DMS53 treated with DMSO at 0.1 percent for 48 hours (cell line): ENCODE data around the gene PARP11.

ENCODE experiments used
- DNase-seq: peaks from one replicate; lab custom pipeline; 2025; ENCODE audit not compliant: unreplicated experiment; lab: John Stamatoyannopoulos, UW

Gene PARP11

DNA sequence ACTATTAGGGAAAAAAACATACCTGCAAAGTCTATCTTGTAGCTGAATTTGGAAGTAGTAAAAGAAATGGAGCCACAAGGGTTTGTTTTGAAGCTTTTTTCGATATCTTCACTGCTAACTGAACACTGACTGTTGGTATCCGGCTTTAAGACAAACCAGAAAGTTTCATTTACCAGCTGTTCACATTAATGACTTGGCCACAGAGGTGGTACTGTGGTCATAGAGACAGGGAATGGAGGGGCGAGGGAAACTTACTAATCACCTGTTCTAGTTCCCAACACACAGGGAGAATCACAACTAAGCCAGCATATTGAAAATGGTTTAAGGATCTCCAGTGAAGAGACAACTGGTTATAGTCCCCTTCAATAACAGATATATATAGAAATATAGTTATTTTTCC, 44.3 kb downstream of the PARP11 start:
- no peak for DNase-seq

DNA sequence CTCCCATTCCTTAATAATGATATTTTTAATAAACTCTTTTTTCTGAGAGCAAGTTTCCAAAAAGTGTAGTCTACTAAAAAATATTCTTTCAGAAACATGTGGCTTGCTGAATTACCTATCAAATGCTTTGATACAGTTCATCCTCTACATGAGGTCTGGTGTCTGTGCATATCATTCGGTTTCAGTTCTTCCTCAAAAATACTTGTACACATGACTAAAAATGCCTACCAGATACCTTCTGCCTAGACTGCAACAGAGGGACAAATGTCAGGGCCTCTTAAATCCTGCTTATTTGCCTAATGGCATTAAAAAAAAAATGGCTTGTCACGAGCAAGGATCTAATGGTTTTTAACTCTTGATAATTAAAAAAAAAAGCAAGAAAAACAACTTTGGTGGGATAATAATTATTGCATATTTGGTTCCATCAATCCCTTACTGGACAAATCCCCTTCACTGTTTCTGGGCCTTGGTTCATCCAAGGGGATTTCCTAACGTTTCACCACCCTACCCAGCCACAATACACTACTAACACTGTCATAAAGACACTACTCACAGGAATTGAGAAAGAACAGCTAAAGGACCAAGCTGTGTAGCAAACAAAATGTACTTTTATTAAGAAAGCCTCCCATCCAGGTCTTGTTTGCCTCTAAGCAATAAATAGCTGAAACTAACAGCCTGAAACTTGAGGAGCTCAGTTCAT, 45.7 kb downstream of the PARP11 start:
- no peak for DNase-seq

DNA sequence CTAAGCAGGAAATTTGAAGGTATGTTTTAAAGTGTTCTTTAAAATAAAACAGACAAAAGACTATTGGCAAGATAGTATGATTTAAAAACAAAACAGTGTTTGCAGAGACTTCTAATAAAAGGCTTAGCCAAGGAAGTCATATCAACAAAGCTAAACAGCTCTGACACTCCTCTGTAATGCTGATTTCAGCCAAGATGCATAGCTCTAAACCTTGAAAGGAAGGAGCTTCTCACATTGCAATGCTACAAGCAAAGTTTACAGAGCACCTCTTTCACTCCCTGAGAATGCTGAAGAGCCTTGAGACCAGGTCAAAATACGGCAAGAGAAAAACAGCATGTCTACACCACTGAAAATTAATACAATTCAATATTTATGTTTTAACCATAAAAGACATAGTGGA, 51.8 kb downstream of the PARP11 start:
- no peak for DNase-seq

DNA sequence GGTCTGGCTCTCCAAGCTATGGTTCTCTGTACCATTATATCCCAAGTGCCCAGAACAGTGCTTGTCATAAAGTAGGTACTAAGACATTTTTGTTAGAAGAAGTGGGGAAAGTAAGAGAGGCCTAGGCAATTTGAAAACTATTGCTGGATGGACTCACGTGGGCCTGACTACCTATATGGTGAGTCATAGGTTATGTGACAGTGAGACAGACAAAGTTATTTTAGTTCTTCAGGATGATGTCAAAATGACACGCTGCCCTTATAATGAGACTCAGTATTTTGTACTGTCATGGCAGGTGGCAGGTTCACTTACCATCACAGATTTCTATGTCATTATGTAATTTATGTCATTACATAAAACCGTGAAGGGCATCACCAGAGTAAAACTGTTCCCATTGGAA, 53.1 kb downstream of the PARP11 start:
- DNase-seq: peak; percentile 88

DNA sequence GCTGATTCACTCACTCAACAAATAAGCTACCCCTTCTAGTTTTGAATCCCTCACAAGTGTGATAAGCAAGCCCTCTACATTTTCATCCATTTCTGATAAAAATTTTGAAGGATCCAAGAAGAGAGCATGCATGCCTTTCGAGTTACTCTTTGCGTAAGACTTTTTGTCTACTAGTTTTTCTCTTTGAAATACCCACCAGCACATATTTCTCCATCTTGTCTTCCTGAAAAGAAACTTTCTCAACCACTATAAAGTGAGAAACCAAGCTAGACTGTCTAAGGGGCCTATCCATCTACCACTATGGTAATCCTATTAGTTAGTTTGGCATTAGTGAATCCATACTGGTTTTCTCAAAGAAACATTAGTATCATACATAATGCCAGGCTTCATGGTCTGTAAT, 56.9 kb downstream of the PARP11 start:
- no peak for DNase-seq

DNA sequence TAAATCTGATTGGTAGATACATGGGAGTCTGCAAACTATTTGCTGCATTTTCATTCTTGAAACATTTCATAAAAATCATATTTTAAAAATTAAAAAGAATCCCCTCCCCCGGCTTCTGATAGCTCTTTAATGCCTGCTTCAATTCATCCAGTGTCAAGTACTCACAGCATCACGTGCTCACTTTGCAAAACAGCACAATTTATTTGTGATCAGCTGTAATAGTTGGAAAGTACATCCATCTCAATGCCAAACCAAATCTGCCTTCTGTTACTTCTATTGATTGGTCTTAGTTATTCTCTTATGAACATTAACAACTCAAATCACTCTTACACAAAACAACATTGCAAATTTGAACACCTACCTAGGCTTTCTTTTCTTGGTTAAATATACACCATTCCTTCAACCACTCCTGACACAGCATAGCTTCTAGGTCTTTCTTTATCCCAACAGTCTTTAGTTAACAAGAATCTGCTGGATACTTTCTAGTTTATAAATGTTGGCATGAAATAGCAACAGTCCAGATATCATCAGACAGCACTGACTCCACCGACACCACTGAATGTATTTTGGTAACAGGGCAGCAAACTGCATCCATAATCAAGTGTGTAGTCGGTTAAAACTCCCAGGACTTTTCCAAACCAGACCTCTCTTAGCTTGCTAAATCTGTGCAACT, 58.0 kb downstream of the PARP11 start:
- DNase-seq: no peak

DNA sequence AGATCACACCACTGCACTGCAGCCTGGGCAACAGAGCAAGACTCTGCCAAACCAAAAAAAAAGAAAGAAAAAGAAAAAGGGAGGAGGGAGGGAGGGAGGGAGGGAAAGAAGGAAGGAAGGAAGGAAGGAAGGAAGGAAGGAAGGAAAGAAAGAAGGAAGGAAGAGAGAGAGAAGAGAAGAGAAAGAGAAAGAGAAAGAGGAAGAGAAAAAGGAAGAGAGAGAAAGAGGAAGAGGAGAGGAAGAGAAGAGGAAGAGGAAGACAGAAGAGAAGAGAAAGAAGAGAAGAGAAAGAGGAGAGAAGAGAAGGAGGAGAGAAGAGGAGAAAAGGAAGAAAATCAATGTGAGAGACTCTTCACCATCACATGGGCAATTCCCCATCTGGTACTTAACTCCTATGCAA, 62.7 kb downstream of the PARP11 start:
- no peak for DNase-seq

DNA sequence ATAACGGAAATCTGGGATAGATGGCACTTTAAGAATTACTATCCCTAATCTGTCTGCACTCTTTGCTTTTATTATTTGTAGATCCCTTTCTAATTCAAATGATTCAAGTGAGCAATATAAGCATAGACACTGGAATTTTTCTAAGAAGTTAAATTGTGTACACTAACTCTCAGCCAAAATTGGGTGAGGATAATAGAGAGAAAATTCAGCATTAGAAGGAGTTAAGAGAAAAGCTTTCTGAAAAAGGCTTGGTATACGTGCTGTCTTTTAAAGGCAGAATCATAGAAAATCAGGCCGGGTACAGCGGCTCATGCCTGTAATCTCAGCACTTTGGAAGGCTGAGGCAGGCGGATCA, 63.2 kb downstream of the PARP11 start:
- no peak for DNase-seq

DNA sequence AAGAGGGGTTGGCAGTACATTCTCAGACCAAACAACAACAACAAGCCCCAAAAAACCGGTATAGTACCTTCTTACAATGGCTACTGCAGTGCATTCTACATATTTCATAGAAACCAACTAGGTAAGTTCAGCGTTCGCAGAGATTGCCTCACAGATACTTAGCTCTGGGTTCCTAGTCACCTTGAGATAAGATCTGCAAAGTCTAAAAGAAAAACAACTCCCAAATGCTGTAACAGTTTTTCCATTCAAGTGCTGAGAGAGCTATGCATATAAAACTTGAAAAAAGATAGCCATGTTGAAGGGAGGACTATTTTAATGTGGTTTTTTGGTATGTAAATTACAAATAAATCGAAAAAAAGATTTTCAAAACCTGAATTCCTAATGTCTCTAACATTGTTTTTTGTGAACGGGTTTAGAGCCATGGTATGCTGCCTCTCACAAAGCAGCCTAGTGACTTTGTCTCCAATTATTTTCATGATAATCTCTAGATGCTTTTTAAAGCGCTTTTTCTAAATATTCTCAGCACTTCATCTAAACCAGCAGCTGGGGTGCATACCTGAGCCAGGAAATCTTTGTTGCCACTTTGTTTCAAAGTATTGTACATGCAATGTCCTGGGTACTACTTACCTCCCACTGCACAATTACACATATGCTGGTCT, 63.7 kb downstream of the PARP11 start:
- no peak for DNase-seq

DNA sequence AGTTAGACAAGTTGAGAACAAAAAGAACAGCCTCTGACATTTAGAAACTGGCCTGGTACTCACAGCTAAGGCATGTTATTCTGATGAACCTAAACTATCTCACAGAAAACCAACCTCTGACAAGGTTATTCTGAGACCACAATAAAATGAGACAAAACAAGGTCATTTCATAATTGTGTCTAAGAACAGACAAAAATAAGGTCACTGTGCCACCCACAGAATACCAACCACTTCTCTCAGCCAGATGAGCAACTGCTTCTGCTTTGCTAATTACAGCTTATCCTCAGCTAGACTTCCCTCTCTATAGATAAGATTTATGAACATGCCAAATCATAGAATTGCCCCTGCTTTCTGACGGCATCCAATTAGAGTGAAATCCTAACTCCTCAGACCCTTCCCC, 68.1 kb downstream of the PARP11 start:
- no peak for DNase-seq

DNA sequence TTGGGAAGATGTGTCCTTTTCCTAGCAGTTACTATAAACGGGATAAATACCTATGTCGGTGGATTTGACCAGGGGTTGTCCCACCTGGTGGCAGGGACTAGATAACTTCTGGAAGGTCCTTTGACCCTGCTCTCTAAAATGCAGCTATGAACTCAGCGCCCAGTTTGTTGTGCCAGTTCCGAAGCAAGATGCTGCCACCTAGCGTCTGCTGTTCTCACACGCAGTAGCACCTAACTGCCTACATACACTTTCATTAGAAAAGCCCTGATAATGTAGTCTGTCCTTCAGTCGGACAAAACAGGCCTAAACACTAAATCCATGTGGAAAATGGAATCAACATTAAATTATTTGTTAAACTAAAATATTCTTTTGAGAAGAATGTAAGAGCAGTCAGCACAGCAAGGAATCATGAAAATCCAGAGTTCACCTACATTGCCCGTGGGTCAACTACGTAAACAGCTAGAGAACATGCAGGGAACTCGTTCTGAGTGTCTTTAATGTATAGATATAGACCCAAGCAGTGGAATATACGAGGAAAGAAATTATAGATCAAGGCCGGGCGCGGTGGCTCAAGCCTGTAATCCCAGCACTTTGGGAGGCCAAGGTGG, 69.2 kb downstream of the PARP11 start:
- DNase-seq: peak; percentile 100

DNA sequence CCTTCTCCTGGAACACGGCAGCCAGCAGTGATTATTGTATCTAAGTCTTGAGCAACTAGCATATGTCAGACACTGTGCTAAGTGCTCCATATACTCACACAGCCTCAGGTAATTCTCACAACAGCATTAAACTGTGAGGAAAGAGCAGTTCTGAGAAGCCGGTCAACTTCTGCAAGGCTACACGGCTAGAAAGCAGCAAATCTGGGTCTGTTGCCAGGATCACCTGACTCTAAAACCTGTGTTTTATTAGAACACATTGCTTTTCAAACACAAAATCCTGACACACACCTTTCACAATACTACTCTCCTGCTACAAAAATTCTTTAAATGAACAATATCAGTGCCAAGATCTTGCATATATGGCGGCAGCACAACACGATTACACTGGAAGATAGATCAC, 70.5 kb downstream of the PARP11 start:
- no peak for DNase-seq

DNA sequence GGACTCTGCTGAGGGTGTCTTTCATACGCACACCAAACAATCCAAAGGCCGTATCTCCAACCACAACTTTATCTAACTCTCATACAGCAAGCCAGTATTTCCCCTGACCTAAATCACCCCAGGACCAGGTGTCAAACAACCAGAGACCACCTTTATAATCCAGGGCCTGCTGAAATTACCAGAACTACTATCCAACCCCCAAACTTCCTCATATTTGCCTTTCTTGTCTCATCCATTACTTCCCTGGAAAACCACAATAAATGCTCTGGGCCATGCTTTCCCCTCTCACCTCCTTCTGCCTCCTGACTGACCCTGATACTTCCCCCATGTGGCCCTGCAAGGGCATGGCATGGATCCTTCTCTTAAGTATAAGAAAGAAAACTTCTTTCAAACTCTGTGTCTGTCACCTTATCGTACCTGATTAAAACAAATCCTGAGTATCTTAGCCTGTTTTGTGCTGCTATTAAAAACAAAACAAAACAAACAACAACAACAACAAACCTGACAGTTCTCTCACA, 75.6 kb downstream of the PARP11 start:
- DNase-seq: no peak

DNA sequence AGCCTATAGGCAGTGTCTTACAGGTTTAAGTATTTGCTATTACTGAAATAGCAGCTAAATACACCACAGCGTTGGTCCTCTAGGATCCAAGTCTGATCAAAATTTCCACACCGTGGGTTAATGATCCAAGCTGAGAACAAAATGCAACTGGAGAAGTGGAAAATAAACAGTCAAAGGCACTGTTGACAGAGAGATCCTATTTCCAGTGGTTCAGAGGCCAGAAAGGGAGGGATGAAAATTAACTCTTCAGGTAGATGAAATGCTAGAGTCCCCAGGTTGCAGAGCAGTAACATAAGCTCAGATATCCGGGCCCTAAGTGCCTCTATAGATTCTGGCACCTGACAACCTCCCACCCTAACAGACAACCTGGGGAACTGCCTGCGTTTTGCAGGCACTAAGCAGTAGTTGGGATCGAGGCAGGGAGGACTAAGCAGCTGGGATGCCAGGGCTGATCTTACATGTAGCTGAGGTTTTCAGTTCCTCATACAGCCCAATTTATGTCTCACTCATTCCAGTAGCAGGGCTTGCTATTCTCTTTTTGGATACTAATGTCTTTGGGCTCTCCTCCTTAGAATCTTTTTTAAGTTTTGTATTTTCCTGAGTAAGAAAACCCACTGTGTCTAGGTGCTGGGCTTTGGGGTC, 77.6 kb downstream of the PARP11 start:
- peak; percentile 100 for DNase-seq

DNA sequence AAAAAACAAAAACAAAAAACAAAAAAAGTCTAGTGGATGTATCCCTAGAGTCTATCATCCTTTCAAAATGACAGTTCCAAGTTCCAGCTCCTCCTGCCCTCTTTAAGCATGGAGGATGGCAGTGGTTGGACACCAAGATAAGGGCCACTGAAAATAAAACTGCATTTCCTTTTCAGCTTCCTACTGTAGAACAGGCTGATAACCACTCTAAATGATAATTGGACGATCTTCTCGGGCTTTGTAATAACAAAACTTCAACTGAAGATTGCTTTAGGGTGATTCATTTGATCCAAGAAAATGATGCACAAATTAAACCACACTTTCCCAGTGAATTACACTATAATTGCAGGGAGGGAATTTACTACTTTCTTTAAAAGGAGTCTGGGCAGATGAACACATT, 78.1 kb downstream of the PARP11 start:
- peak; percentile 99 for DNase-seq

DNA sequence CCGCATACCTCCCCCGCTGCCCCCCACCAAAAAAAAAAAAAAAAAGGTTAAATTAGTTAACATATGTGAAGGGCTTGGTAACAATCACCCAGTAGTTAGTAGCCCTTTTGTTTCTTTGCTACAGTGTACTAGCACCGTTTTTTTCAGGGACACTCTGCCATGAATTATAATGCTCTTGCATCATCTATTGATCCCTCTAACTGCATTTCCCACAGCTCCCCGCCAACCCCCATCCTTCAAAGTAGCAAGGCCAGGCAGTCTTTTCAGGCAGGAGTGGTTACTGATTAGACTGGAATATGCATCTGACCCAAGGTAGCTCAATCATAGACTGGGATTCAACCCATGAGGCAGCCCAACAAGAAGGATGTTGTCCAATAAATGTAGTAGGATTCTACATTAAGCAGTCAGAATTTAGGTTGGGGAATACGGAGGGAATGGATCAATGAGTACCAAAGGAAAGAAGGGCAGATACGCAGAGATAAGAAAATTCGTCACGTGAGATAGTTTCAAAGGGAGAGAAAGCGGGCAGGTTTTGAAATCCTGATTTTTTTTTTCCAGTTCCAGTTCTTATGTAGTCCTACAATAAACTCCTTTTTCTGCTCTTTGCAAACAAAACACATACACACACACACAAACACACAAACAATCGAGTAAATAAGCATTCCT, 80.4 kb downstream of the PARP11 start:
- no peak for DNase-seq

DNA sequence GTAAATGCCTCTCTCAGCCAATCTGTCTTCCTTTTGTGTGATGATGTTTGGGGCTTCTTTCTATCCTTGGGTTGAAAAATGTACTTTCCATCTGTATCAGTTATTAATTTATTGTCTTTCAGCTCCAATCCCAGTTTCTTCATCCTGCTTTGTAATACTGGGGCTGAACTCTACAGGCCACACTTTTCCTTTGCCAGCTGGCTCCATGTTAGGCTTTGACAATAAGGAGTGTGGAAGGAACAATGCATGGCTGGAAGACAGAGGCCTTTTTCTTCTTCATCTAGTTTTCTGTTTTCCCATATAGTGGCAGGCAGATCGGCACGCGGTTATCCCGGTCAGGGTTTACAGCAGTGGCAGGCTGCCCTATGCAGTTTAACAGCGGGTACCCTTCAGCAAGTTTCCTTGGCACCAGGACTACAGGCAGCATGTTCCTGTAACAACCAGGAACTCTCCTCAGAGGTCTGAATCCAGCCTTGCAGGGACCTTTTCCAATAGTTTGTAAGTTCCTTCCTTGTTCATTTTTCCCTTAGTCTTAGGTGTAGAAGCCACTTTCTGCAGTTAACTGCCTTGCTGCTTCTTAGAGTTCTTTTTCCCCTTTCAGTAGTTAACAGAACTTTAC, 81.8 kb downstream of the PARP11 start:
- DNase-seq: no peak

DNA sequence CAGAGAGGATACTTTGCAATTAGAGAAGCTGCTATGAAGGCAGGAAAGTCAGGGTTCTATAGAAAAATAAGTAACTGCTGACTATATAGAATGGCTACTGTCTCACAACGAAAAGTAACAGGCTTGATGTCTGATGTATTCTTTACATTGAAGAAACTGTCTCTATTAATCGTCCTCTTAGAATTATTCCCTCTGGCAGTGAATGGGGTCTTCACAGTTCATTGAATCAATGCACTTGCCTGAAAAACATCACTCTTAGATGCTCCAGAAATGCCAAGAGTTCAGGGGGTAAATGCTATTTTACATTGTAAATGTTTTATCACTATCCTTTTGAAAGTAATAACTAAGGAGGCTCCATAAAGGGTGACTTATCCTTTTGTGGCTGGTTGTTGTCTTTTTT, 82.6 kb downstream of the PARP11 start:
- no peak for DNase-seq

DNA sequence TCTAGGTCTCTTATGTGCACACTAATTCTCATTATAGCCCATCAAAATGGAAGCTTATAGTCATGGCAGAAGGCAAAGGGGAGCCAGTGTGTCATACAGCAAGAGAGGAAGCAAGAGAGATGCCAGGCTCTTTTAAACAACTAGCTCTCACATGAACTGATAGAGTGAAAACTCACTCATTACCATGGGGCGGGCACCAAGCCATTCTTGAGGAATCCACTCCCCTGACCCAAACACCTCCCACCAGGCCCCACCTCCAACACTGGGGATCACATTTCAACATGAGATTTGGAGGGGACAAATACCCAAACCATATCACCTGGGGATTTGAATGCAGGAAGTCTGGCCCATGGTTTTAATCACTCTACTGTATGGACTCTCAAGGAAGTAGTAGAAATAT, 83.4 kb downstream of the PARP11 start:
- no peak for DNase-seq

DNA sequence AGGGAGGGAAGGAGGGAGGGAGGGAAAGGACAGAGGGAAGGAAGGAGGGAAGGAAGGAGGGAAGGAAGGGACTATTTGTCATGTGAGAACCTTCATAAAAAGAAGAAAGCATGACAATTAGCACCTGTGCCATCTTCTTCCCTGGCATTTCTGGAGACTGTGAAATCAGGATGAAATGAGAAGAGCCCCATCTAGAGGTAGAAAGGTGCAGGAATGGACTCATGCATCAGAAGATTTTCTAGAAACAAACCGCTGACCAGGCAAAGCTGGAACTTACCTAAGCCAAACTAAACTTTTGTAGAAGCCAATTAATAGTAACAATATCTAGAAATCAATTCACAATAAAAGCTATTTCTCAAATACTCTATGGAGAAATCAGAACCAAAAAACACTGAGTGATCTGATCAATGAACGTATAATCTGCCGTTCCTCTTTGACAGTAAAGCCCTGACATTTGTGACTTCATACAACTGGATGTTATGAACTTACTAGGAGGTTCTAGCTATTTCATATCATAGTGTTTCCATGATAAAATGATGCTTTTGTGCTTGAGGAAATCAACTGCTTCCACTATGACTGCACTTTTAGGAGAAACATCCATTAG, 95.9 kb downstream of the PARP11 start:
- peak; percentile 100 for DNase-seq
